Liver (tissue), 9 donors: ENCODE results near the gene TSC22D3. TPM values are rescaled to one million over a fixed set of nuclear protein-coding genes. Genes with fewer than 3 reads are reported as not detected.
A peak's percentile ranks its signal among the peaks of the same experiment; 100 is the strongest.

ENCODE experiments used
- DNase-seq: peaks from one replicate; pipeline ENCODE4 v3.0.0-alpha.2; 2017; ENCODE audit warnings: low spot score
- H3K27ac ChIP-seq, 2 donors: one replicate each; pipeline ENCODE4 v1.7.0; 2013; ENCODE audit warnings: inconsistent platforms in 2 of 2, low read length in 2 of 2, control low read depth in 1 of 2, low read depth in 1 of 2, mild to moderate bottlenecking in 1 of 2
- H3K27me3 ChIP-seq, 4 donors: one replicate each; pipeline versions ENCODE4 v1.6.1 to v1.7.0; 2013; ENCODE audit warnings: low read length in 3 of 4, inconsistent platforms in 1 of 4, mild to moderate bottlenecking in 1 of 4, moderate library complexity in 1 of 4; ENCODE audit not compliant: control insufficient read depth in 4 of 4, insufficient read depth in 4 of 4
- H3K36me3 ChIP-seq, 4 donors: one replicate each; pipeline versions ENCODE4 v1.6.1 to v1.7.0; 2013; ENCODE audit warnings: low read length in 3 of 4, mild to moderate bottlenecking in 3 of 4, low read depth in 1 of 4, moderate library complexity in 1 of 4; ENCODE audit not compliant: control insufficient read depth in 4 of 4, insufficient read depth in 3 of 4
- H3K4me1 ChIP-seq, 4 donors: one replicate each; pipeline versions ENCODE4 v1.6.1 to v1.7.0; 2013; ENCODE audit warnings: low read length in 3 of 4, mild to moderate bottlenecking in 3 of 4, moderate library complexity in 1 of 4; ENCODE audit not compliant: control insufficient read depth in 4 of 4, insufficient read depth in 4 of 4
- H3K4me3 ChIP-seq, 3 donors: one replicate each; pipeline versions ENCODE4 v1.6.1 to v1.7.0; 2013; ENCODE audit warnings: low read length in 3 of 3, control low read depth in 1 of 3, low read depth in 1 of 3, mild to moderate bottlenecking in 1 of 3
- H3K9ac ChIP-seq, 2 donors: one replicate each; pipeline ENCODE4 v1.7.0; 2013; ENCODE audit warnings: low read length in 2 of 2, mild to moderate bottlenecking in 2 of 2, moderate library complexity in 2 of 2, control low read depth in 1 of 2, low read depth in 1 of 2
- H3K9me3 ChIP-seq, 4 donors: one replicate each; pipeline versions ENCODE4 v1.6.1 to v1.7.0; 2013; ENCODE audit warnings: low read length in 3 of 4; ENCODE audit not compliant: control insufficient read depth in 4 of 4
- EGR1 ChIP-seq, 2 donors: IDR thresholded peaks; 2 replicates each; pipeline ENCODE4 v1.6.1; 2016 to 2018; ENCODE audit warnings: antibody characterized with exemption in 2 of 2, low read depth in 2 of 2
- FOXA1 ChIP-seq: IDR thresholded peaks from 2 replicates; pipeline ENCODE4 v1.6.1; 2016; ENCODE audit warnings: antibody characterized with exemption
- FOXA2 ChIP-seq: IDR thresholded peaks from 2 replicates; pipeline ENCODE4 v1.6.1; 2016; ENCODE audit warnings: antibody characterized with exemption
- GABPA ChIP-seq, 2 donors: IDR thresholded peaks in 1 of 2; conservative IDR thresholded peaks in 1 of 2; 2 replicates each; pipeline ENCODE4 v1.6.1; 2016; ENCODE audit warnings: antibody characterized with exemption in 2 of 2, mild to moderate bottlenecking in 1 of 2, moderate library complexity in 1 of 2
- HNF4A ChIP-seq, 2 donors: conservative IDR thresholded peaks; 2 replicates each; pipeline ENCODE4 v1.6.1; 2016; ENCODE audit warnings: antibody characterized with exemption in 2 of 2, mild to moderate bottlenecking in 2 of 2
- HNF4G ChIP-seq: IDR thresholded peaks from 2 replicates; pipeline ENCODE4 v1.6.1; 2016; ENCODE audit warnings: antibody characterized with exemption
- NR2F2 ChIP-seq: IDR thresholded peaks from 2 replicates; pipeline ENCODE4 v1.6.1; 2016; ENCODE audit warnings: antibody characterized with exemption
- RAD21 ChIP-seq, 2 donors: IDR thresholded peaks; 2 replicates each; pipeline ENCODE4 v1.6.1; 2016; ENCODE audit warnings: antibody characterized with exemption in 2 of 2, mild to moderate bottlenecking in 2 of 2
- SP1 ChIP-seq: IDR thresholded peaks from 2 replicates; pipeline ENCODE4 v1.6.1; 2018; ENCODE audit warnings: antibody characterized with exemption, mild to moderate bottlenecking
- TAF1 ChIP-seq: conservative IDR thresholded peaks from 2 replicates; pipeline ENCODE4 v1.6.1; 2016; ENCODE audit warnings: antibody characterized with exemption, mild to moderate bottlenecking
- WGBS: extraction: QIAGEN DNeasy Blood & Tissue Kit; methylation state at CpG from one replicate; pipeline ENCODE4 v1.1.7; 2013; 5-methylcytosine and 5-hydroxymethylcytosine counted together
- polyA plus RNA-seq, 2 donors: library from polyadenylated mRNA; stranded (reverse) in 1 of 2; unstranded in 1 of 2; fragments of 200-250 nt in 1 of 2; fragments of >200 nt in 1 of 2; fragmentation: Nextera tagmentation in 1 of 2; extraction: Ambion mirVana in 1 of 2; gene quantifications; one replicate each; pipeline versions ENCODE4 v1.2.1 to v1.2.3, GENCODE V29; 2013 to 2015
- total RNA-seq, 2 donors: library from RNA; depleted of rRNA; stranded (reverse); fragments of >200 nt; gene quantifications; one replicate each; pipeline ENCODE4 v1.2.3, GENCODE V29; 2014
- TF ChIP-seq, protein P1 (sequence below): IDR thresholded peaks from 2 replicates; pipeline ENCODE4 v1.6.1; 2016; ENCODE audit warnings: antibody characterized with exemption
- TF ChIP-seq, protein P2 (sequence below): IDR thresholded peaks from 2 replicates; pipeline ENCODE4 v1.6.1; 2016; ENCODE audit warnings: antibody characterized with exemption
- TF ChIP-seq, protein P3 (sequence below): fragments of 150-350 bp; IDR thresholded peaks from 2 replicates; pipeline ENCODE4 v1.5.1; 2017; ENCODE audit warnings: improper control_type of control experiment, low read depth, low read length; ENCODE audit not compliant: missing input control
- donor health status: healthy.
- donor health status: healthy.
- donor health status: healthy.
- donor health status: healthy.
- donor health status: healthy.

The TSC22D3 gene
- total and polyA plus RNA-seq, 4 donors, result 10.5 to 128 (median 48.1) TPM

DNA sequence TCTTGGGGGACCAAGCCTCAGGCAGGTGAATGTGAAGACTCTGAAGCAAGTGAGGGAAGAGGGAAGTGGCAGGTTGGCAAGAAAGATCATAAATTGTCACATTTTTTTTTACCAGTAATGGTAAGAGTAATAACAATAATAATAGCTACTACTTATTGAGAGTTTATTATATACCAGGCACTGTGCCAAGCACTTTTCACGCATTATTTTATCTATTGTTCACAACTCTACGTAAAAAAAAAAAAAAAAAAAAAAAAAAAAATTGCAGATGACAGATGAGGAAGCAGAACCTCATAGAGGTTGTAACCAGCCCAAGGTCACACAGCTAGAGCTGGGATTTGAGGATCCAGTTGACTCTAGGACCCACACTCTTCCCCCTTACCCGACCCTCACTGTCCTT is 40.9 kb downstream of the TSC22D3 start:
- H3K36me3 ChIP-seq, result no peaks in the 10 kb centered on the region
- H3K9ac ChIP-seq, result no peak overlapping the region
- no peak for DNase-seq
- H3K4me1 ChIP-seq, result peaks cover 17 to 48% (median 41%) of the 10 kb centered on the region in 4 donors
- H3K9me3 ChIP-seq, result no peaks in the 10 kb centered on the region
- H3K4me3 ChIP-seq, result no peak overlapping the region
- H3K27ac ChIP-seq, result no peak overlapping the region
- H3K27me3 ChIP-seq, result no peaks in the 10 kb centered on the region
- WGBS, result 92% methylated on average over 3 of the region's 3 CpGs
- no peak for TF ChIP-seq GABPA (IDR thresholded peaks at IDR 0.05 in 1 of 2, conservative IDR thresholded peaks at IDR 0.05 in 1 of 2)
- TF ChIP-seq NR2F2, result no peak
- no peak for TF ChIP-seq FOXA1
- TF ChIP-seq HNF4A (conservative IDR thresholded peaks at IDR 0.05), result no peak
- TF ChIP-seq, protein P1, sequence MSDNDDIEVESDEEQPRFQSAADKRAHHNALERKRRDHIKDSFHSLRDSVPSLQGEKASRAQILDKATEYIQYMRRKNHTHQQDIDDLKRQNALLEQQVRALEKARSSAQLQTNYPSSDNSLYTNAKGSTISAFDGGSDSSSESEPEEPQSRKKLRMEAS, result no peak
- TF ChIP-seq EGR1 (IDR thresholded peaks at IDR 0.05; ENCODE audit: low read depth in 2 of 2), result no peak
- no peak for TF ChIP-seq FOXA2

DNA sequence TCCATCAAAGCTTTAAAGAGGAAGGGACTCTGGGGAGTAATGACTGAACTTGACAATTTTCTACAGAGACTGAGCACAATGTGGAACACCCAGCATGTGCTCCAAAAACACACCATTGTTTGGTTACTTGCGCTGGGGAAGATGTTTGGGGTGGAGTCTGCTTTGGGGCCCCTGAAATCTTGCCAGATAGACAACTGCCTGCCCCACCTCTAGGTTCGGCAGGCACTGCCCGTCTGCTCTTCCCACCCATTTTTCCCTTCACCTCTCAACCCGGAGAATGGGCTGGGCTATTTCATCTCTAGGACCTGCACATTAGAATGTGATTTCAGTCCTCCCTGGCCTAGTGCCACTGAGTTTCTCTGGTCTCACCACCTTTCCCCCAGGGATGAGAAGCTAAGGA is 41.9 kb downstream of the TSC22D3 start:
- Histone ChIP-seq H3K36me3 (no peaks in the 10 kb centered on the region), H3K27ac (no peak overlapping the region), H3K4me3 (no peak overlapping the region), H3K9me3 (no peaks in the 10 kb centered on the region), H3K9ac (no peak overlapping the region), H3K4me1 (peaks cover 23 to 48% (median 38%) of the 10 kb centered on the region in 4 donors), H3K27me3 (no peaks in the 10 kb centered on the region)
- WGBS, result 81% methylated on average over 4 of the region's 4 CpGs
- TF ChIP-seq EGR1 (IDR thresholded peaks at IDR 0.05; ENCODE audit: low read depth in 2 of 2) (no peak), FOXA2 (no peak), SP1 (no peak), HNF4G (no peak), GABPA (IDR thresholded peaks at IDR 0.05 in 1 of 2, conservative IDR thresholded peaks at IDR 0.05 in 1 of 2) (no peak), RAD21 (IDR thresholded peaks at IDR 0.05) (no peak), TAF1 (no peak)
- TF ChIP-seq, protein P1, result no peak
- TF ChIP-seq, protein P2, sequence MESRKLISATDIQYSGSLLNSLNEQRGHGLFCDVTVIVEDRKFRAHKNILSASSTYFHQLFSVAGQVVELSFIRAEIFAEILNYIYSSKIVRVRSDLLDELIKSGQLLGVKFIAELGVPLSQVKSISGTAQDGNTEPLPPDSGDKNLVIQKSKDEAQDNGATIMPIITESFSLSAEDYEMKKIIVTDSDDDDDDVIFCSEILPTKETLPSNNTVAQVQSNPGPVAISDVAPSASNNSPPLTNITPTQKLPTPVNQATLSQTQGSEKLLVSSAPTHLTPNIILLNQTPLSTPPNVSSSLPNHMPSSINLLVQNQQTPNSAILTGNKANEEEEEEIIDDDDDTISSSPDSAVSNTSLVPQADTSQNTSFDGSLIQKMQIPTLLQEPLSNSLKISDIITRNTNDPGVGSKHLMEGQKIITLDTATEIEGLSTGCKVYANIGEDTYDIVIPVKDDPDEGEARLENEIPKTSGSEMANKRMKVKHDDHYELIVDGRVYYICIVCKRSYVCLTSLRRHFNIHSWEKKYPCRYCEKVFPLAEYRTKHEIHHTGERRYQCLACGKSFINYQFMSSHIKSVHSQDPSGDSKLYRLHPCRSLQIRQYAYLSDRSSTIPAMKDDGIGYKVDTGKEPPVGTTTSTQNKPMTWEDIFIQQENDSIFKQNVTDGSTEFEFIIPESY, result no peak
- TF ChIP-seq, protein P3, sequence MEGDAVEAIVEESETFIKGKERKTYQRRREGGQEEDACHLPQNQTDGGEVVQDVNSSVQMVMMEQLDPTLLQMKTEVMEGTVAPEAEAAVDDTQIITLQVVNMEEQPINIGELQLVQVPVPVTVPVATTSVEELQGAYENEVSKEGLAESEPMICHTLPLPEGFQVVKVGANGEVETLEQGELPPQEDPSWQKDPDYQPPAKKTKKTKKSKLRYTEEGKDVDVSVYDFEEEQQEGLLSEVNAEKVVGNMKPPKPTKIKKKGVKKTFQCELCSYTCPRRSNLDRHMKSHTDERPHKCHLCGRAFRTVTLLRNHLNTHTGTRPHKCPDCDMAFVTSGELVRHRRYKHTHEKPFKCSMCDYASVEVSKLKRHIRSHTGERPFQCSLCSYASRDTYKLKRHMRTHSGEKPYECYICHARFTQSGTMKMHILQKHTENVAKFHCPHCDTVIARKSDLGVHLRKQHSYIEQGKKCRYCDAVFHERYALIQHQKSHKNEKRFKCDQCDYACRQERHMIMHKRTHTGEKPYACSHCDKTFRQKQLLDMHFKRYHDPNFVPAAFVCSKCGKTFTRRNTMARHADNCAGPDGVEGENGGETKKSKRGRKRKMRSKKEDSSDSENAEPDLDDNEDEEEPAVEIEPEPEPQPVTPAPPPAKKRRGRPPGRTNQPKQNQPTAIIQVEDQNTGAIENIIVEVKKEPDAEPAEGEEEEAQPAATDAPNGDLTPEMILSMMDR, result no peak
- DNase-seq, result no peak

DNA sequence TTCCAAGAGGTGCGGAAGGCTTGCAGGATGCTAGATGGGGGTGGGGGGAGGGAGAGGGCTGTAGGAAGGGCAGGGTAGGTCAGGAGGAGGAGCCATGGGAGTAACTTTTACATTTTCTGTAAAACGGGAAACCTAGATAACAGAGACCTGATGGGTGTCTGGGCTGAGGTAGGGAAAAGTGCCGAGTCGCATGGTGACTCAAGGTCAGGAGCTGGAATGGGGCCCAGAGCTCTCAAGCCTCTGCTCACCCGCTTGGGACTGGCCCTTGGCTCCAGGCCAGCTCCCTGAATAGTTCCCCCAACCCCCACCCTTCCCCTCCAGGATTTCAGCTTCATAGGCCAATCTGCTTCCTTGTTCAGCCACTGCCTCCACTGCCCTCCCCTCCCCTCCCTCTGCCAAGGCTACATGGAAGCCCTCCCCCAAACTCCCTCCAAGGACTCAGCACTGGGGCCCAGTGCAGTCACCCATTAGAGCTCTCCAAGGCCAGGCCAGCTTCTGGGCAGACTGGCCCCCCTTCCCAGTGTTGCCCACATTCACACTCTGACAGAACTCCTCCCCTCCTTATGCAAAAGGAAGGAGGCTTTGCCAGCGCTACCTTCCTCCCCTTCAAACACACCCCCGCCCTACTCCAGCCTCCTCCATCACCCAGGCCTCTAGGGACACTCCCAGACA is 43.6 kb downstream of the TSC22D3 start:
- peak; percentile 40 for DNase-seq
- H3K27me3 ChIP-seq, result no peaks in the 10 kb centered on the region
- TF ChIP-seq TAF1 (no peak), SP1 (peak; percentile 22)
- H3K9ac ChIP-seq, result no peak overlapping the region
- peak overlapping the region; percentile 3 to 42 for H3K27ac ChIP-seq
- 39% methylated on average over 7 of the region's 7 CpGs for WGBS
- H3K4me1 ChIP-seq, result peaks cover 22 to 56% (median 35%) of the 10 kb centered on the region in 4 donors
- H3K9me3 ChIP-seq, result no peaks in the 10 kb centered on the region
- no peaks in the 10 kb centered on the region for H3K36me3 ChIP-seq
- H3K4me3 ChIP-seq, result no peak overlapping the region
